K562 (cell line): ENCODE measurements around the gene IRF9. TPM values are rescaled to one million over a fixed set of nuclear protein-coding genes. Genes with fewer than 3 reads are reported as not detected.

Source experiments
- ARID3B ChIP-seq: fragments of 250-450 bp; sonication (Bioruptor Pico); IDR thresholded peaks from 2 replicates; pipeline ENCODE4 v1.4.0; 2020; ENCODE audit warnings: borderline replicate concordance
- ATF6 ChIP-seq: sonication (generic); formaldehyde crosslinking; IDR thresholded peaks from 2 replicates; pipeline ENCODE4 v1.4.0; 2020; ENCODE audit warnings: mild to moderate bottlenecking, missing genetic modification reagents
- CBFA2T2 ChIP-seq: fragments of 450-650 bp; conservative IDR thresholded peaks from 2 replicates; pipeline ENCODE4 v1.6.1; 2017; ENCODE audit warnings: mild to moderate bottlenecking
- CREB1 ChIP-seq, 2 experiments: sonication (generic) in 1 of 2; formaldehyde crosslinking in 1 of 2; IDR thresholded peaks; 2 replicates each; pipeline versions ENCODE4 v1.6.1 to v1.8.0; 2012 to 2022; ENCODE audit warnings: inconsistent platforms in 1 of 2, mild to moderate bottlenecking in 1 of 2, missing genetic modification reagents in 1 of 2, moderate library complexity in 1 of 2
- EGR1 ChIP-seq: fragments of 450-650 bp; conservative IDR thresholded peaks from 2 replicates; pipeline ENCODE4 v1.6.1; 2017; ENCODE audit warnings: mild to moderate bottlenecking
- ELK1 ChIP-seq: sonication (generic); formaldehyde crosslinking; IDR thresholded peaks from 2 replicates; pipeline ENCODE4 v1.8.1; 2022; ENCODE audit warnings: missing genetic modification reagents
- ESRRA ChIP-seq: fragments of 450-650 bp; IDR thresholded peaks from 2 replicates; pipeline ENCODE4 v1.6.1; 2014; ENCODE audit warnings: low read depth, mild to moderate bottlenecking, moderate library complexity, borderline replicate concordance
- FOSL1 ChIP-seq: fragments of 200-800 bp; sonication (Bioruptor generic); conservative IDR thresholded peaks from 2 replicates; pipeline ENCODE4 v1.6.1; 2016; ENCODE audit warnings: missing genetic modification characterization, missing compliant biosample characterization
- JUNB ChIP-seq: fragments of 450-650 bp; formaldehyde crosslinking; conservative IDR thresholded peaks from 2 replicates; pipeline ENCODE4 v1.4.0; 2020; ENCODE audit warnings: mild to moderate bottlenecking
- MAZ ChIP-seq, 2 experiments: fragments of 450-650 bp in 1 of 2; sonication (generic) in 1 of 2; formaldehyde crosslinking; IDR thresholded peaks in 1 of 2; conservative IDR thresholded peaks in 1 of 2; 2 replicates each; pipeline versions ENCODE4 v1.4.0 to v1.5.0; 2020; ENCODE audit warnings: mild to moderate bottlenecking in 1 of 2, missing genetic modification reagents in 1 of 2
- MBD2 ChIP-seq: sonication (generic); IDR thresholded peaks from 2 replicates; pipeline ENCODE4 v1.6.1; 2016; ENCODE audit warnings: low read depth, borderline replicate concordance
- MECOM ChIP-seq: fragments of 250-450 bp; sonication (Bioruptor Pico); IDR thresholded peaks from 2 replicates; pipeline ENCODE4 v1.8.0; 2022; ENCODE audit warnings: inconsistent platforms
- NFIC ChIP-seq: fragments of 450-650 bp; IDR thresholded peaks from 2 replicates; pipeline ENCODE4 v1.6.1; 2017; ENCODE audit warnings: mild to moderate bottlenecking, inconsistent platforms
- POLR2H ChIP-seq: IDR thresholded peaks from 2 replicates; pipeline ENCODE4 v1.6.1; 2016; ENCODE audit warnings: missing genetic modification characterization, low read depth, mild to moderate bottlenecking, control low read depth, missing compliant biosample characterization, moderate library complexity
- SNRNP70 ChIP-seq: fragments of 200-400 bp; formaldehyde crosslinking; optimal IDR thresholded peaks from 2 replicates; pipeline ENCODE3; 2017; ENCODE audit warnings: low read depth, low read length
- WHSC1 ChIP-seq: IDR thresholded peaks from one replicate; pipeline ENCODE4 v1.6.1; 2012; ENCODE audit warnings: low read length, control low read depth, inconsistent platforms
- ZBTB2 ChIP-seq: fragments of 450-650 bp; IDR thresholded peaks from 2 replicates; pipeline ENCODE4 v1.6.1; 2016; ENCODE audit warnings: antibody characterized with exemption
- ZBTB9 ChIP-seq: fragments of 450-650 bp; formaldehyde crosslinking; IDR thresholded peaks from 2 replicates; pipeline ENCODE4 v1.4.0; 2020; ENCODE audit warnings: mild to moderate bottlenecking, moderate library complexity
- ZC3H4 ChIP-seq: sonication (generic); formaldehyde crosslinking; IDR thresholded peaks from 2 replicates; pipeline ENCODE4 v1.9.0; 2021; ENCODE audit warnings: missing genetic modification reagents, borderline replicate concordance
- polyA plus RNA-seq, 8 experiments: library from polyadenylated mRNA; depleted of rRNA in 4 of 8; stranded (reverse) in 5 of 8; unstranded in 3 of 8; fragments of >200 nt; fragmentation: Nextera tagmentation in 2 of 8; fragmentation: Illumina TruSeq in 1 of 8; extraction: Ambion mirVana in 2 of 8; extraction: Trizol in 1 of 8; gene quantifications; 2 replicates each; pipeline versions ENCODE4 v1.2.1 to v1.2.3, GENCODE V29; 2011 to 2014; ENCODE audit warnings: inconsistent platforms in 1 of 8, missing spikeins in 1 of 8
- total RNA-seq, 7 experiments: library from RNA; depleted of rRNA in 6 of 7; stranded (reverse); fragments of >200 nt in 6 of 7; fragmentation: Illumina TruSeq in 2 of 7; extraction: Trizol in 2 of 7; gene quantifications; 2 replicates each; pipeline versions ENCODE4 v1.2.1 to v1.2.3, GENCODE V29; 2011 to 2021; ENCODE audit warnings: low replicate concordance in 1 of 7

The IRF9 gene
- total and polyA plus RNA-seq, 9 of the 15 experiments (the other 6 are each of a cell fraction or from before 2014, with no cell fraction given) = 0.79 to 14.8 (median 6.1) TPM

- TF ChIP-seq MAZ (CRISPR knock-in tag; conservative IDR thresholded peaks at IDR 0.05 in 1 of 2, IDR thresholded peaks at IDR 0.05 in 1 of 2) (peak; percentile 74 to 89), WHSC1 (no peak), ATF6 (CRISPR knock-in tag) (no peak), ZBTB9 (CRISPR knock-in tag) (0 out of 2 replicates have a peak, but pooled peaks have one; percentile 36), MBD2 (no peak; the same call in 1 of the 2 replicates), ZC3H4 (CRISPR knock-in tag) (no peak), CBFA2T2 (no peak), ELK1 (CRISPR knock-in tag) (no peak), MECOM (CRISPR knock-in tag) (no peak), SNRNP70 (no peak), NFIC (peak; percentile 4; the same call in 1 of the 2 replicates), ZBTB2 (no peak), CREB1 (IDR thresholded peaks at IDR 0.05) (peak; percentile 26; the same call in 1 of the 2 replicates), CREB1 (CRISPR knock-in tag; IDR thresholded peaks at IDR 0.05) (no peak), POLR2H (tag) (peak; percentile 78), ARID3B (CRISPR knock-in tag) (no peak), EGR1 (peak; percentile 95), FOSL1 (tag) (peak; percentile 52), ESRRA (peak; percentile 70), JUNB (CRISPR knock-in tag) (no peak)
Measured at GRCh38 chr14:24113801-24114531, 47.1 kb upstream of the IRF9 start (continued).
